Neutrophil (primary cell): ENCODE results near the gene VSIR.

Source experiments
- H3K27ac ChIP-seq: fragments of 200-600 bp; sonication (generic); 2 replicates; pipeline ENCODE4 v1.5.1; 2016; ENCODE audit warnings: mild to moderate bottlenecking, moderate library complexity
- H3K27me3 ChIP-seq: fragments of 200-600 bp; sonication (generic); 2 replicates; pipeline ENCODE4 v1.6.0; 2016; ENCODE audit warnings: mild to moderate bottlenecking
- H3K36me3 ChIP-seq: fragments of 200-600 bp; sonication (generic); 2 replicates; pipeline ENCODE4 v1.5.1; 2017
- H3K4me1 ChIP-seq, 2 experiments: fragments of 200-600 bp in 1 of 2; sonication (generic) in 1 of 2; 1 replicate in 1 of 2; 2 replicates in 1 of 2; pipeline versions ENCODE4 v1.5.1 to v1.6.1; 2013 to 2016; ENCODE audit warnings: low read depth in 1 of 2, low read length in 1 of 2, mild to moderate bottlenecking in 1 of 2, moderate library complexity in 1 of 2; ENCODE audit not compliant: control insufficient read depth in 1 of 2, insufficient read depth in 1 of 2
- H3K4me3 ChIP-seq, 2 experiments: fragments of 200-600 bp in 1 of 2; sonication (generic) in 1 of 2; 1 replicate in 1 of 2; 2 replicates in 1 of 2; pipeline ENCODE4 v1.5.1; 2013 to 2016; ENCODE audit warnings: low read depth in 1 of 2, low read length in 1 of 2, mild to moderate bottlenecking in 1 of 2, moderate library complexity in 1 of 2
- H3K9me3 ChIP-seq: fragments of 200-600 bp; sonication (generic); 2 replicates; pipeline ENCODE4 v1.5.1; 2016
- CTCF ChIP-seq: fragments of 200-600 bp; sonication (generic); IDR thresholded peaks from 2 replicates; pipeline ENCODE4 v1.5.1; 2016; ENCODE audit warnings: antibody characterized with exemption

Gene VSIR

GRCh38 chr10:71773221-71773971 is at the start of gene VSIR:
TSS of gene VSIR (minus strand) at chr10:71773520. CDS start at chr10:71773439, 81 bp downstream.
- H3K9me3 ChIP-seq = no peaks in the 10 kb centered on the region
- no peaks in the 10 kb centered on the region for H3K27me3 ChIP-seq
- H3K4me1 ChIP-seq = peaks cover 74 to 87% of the 10 kb centered on the region in 2 experiments
- peak within 1 kb of the TSS; percentile 99 to 100 for H3K4me3 ChIP-seq
- H3K36me3 ChIP-seq = peaks cover 45% of the 10 kb centered on the region
- peak within 1 kb of the TSS; percentile 99 for H3K27ac ChIP-seq
- peak; percentile 99 for TF ChIP-seq CTCF

GRCh38 chr10:71821909-71822763 is 48.8 kb upstream of the VSIR start:
- peak overlapping the region; percentile 92 for H3K27ac ChIP-seq

GRCh38 chr10:71820966-71821365 is 47.6 kb upstream of the VSIR start:
- peak overlapping the region; percentile 92 for H3K27ac ChIP-seq
- H3K36me3 ChIP-seq = peaks cover 96% of the 10 kb centered on the region
- H3K27me3 ChIP-seq = no peaks in the 10 kb centered on the region
- peaks cover 100% of the 10 kb centered on the region in 2 experiments for H3K4me1 ChIP-seq
- no peaks in the 10 kb centered on the region for H3K9me3 ChIP-seq
- no peak for TF ChIP-seq CTCF
- H3K4me3 ChIP-seq = no peak overlapping the region

More at GRCh38 chr10:71821909-71822763, 48.8 kb upstream of the VSIR start:
- Histone ChIP-seq H3K36me3 (peaks cover 96% of the 10 kb centered on the region), H3K27me3 (no peaks in the 10 kb centered on the region), H3K9me3 (no peaks in the 10 kb centered on the region), H3K4me1 (peaks cover 100% of the 10 kb centered on the region in 2 experiments), H3K4me3 (peak overlapping the region; percentile 54 to 73)
- TF ChIP-seq CTCF = no peak

- Histone ChIP-seq H3K36me3 (peaks cover 96% of the 10 kb centered on the region), H3K27me3 (no peaks in the 10 kb centered on the region), H3K9me3 (no peaks in the 10 kb centered on the region), H3K4me1 (peaks cover 100% of the 10 kb centered on the region in 2 experiments), H3K4me3 (no peak overlapping the region), H3K27ac (peak overlapping the region; percentile 92)
- TF ChIP-seq CTCF = no peak
These were observed 46.7 kb upstream of the VSIR start for GRCh38 chr10:71819985-71820384.

- Histone ChIP-seq H3K4me3 (peak overlapping the region in 1 of 2 experiments; percentile 54), H3K4me1 (peaks cover 100% of the 10 kb centered on the region in 2 experiments), H3K27ac (peak overlapping the region; percentile 92), H3K36me3 (peaks cover 96% of the 10 kb centered on the region), H3K27me3 (no peaks in the 10 kb centered on the region), H3K9me3 (no peaks in the 10 kb centered on the region)
- no peak for TF ChIP-seq CTCF
These were observed 46.1 kb upstream of the VSIR start for GRCh38 chr10:71819441-71819861.
